Mesenchymal stem cell (in vitro differentiated cells and primary cell): ENCODE measurements around the gene CFAP58.

Source experiments
- DNase-seq: peaks from one replicate; pipeline ENCODE4 v3.0.0-alpha.2; 2013
- H2AFZ ChIP-seq: one replicate; pipeline ENCODE4 v1.6.1; 2013; ENCODE audit warnings: low read depth, mild to moderate bottlenecking, control low read depth, inconsistent platforms, low read length, moderate library complexity
- H2AK5ac ChIP-seq: 2 replicates; pipeline ENCODE4 v1.6.1; 2013; ENCODE audit warnings: low read length, moderate library complexity, mild to moderate bottlenecking, inconsistent platforms; ENCODE audit not compliant: severe bottlenecking
- H2BK120ac ChIP-seq: one replicate; pipeline ENCODE4 v1.6.1; 2013; ENCODE audit warnings: low read depth, mild to moderate bottlenecking, inconsistent platforms, low read length, moderate library complexity
- H2BK12ac ChIP-seq, 2 experiments: one replicate each; pipeline ENCODE4 v1.6.1; 2013; ENCODE audit warnings: inconsistent platforms in 2 of 2, low read length in 2 of 2, mild to moderate bottlenecking in 2 of 2, moderate library complexity in 2 of 2, control low read depth in 1 of 2
- H2BK15ac ChIP-seq: one replicate; pipeline ENCODE4 v1.6.1; 2013; ENCODE audit warnings: mild to moderate bottlenecking, low read depth, inconsistent platforms; ENCODE audit not compliant: poor library complexity, severe bottlenecking
- H2BK5ac ChIP-seq: 2 replicates; pipeline ENCODE4 v1.6.1; 2013; ENCODE audit warnings: low read depth, mild to moderate bottlenecking, low read length, control low read depth, inconsistent platforms; ENCODE audit not compliant: poor library complexity, severe bottlenecking
- H3K14ac ChIP-seq, 2 experiments: one replicate each; pipeline ENCODE4 v1.6.1; 2013; ENCODE audit warnings: inconsistent platforms in 2 of 2, low read length in 2 of 2, control low read depth in 1 of 2, mild to moderate bottlenecking in 1 of 2, moderate library complexity in 1 of 2
- H3K18ac ChIP-seq, 2 experiments: one replicate each; pipeline ENCODE4 v1.6.1; 2013; ENCODE audit warnings: inconsistent platforms in 2 of 2, low read length in 2 of 2, control low read depth in 1 of 2, low read depth in 1 of 2, mild to moderate bottlenecking in 1 of 2
- H3K23ac ChIP-seq, 2 experiments: one replicate each; pipeline ENCODE4 v1.6.1; 2013; ENCODE audit warnings: inconsistent platforms in 2 of 2, low read length in 2 of 2, mild to moderate bottlenecking in 2 of 2, moderate library complexity in 2 of 2, control low read depth in 1 of 2
- H3K27ac ChIP-seq: 2 replicates; pipeline ENCODE4 v1.5.1; 2013; ENCODE audit warnings: mild to moderate bottlenecking, moderate library complexity, low read length, control low read depth, inconsistent platforms; ENCODE audit not compliant: poor library complexity, severe bottlenecking
- H3K27me3 ChIP-seq, 2 experiments: 2 replicates each; pipeline versions ENCODE4 v1.6.1 to v1.7.0; 2013; ENCODE audit warnings: low read length in 2 of 2, mild to moderate bottlenecking in 2 of 2, moderate library complexity in 2 of 2, control low read depth in 1 of 2, inconsistent platforms in 1 of 2; ENCODE audit not compliant: control insufficient read depth in 1 of 2, insufficient read depth in 1 of 2
- H3K36me3 ChIP-seq, 2 experiments: 2 replicates each; pipeline versions ENCODE4 v1.6.1 to v1.7.0; 2013; ENCODE audit warnings: low read length in 2 of 2, control low read depth in 1 of 2, inconsistent platforms in 1 of 2, low read depth in 1 of 2, mild to moderate bottlenecking in 1 of 2; ENCODE audit not compliant: insufficient read depth in 2 of 2, control insufficient read depth in 1 of 2
- H3K4ac ChIP-seq, 2 experiments: one replicate each; pipeline ENCODE4 v1.6.1; 2013; ENCODE audit warnings: inconsistent platforms in 2 of 2, low read length in 2 of 2, mild to moderate bottlenecking in 2 of 2, moderate library complexity in 2 of 2, control low read depth in 1 of 2, low read depth in 1 of 2
- H3K4me1 ChIP-seq: 2 replicates; pipeline ENCODE4 v1.6.1; 2013; ENCODE audit warnings: low read depth, low read length, control low read depth; ENCODE audit not compliant: control insufficient read depth, insufficient read depth
- H3K4me2 ChIP-seq: 2 replicates; pipeline ENCODE4 v1.6.1; 2013; ENCODE audit warnings: low read length, mild to moderate bottlenecking, inconsistent platforms; ENCODE audit not compliant: poor library complexity, severe bottlenecking
- H3K4me3 ChIP-seq, 2 experiments: 2 replicates each; pipeline versions ENCODE4 v1.5.1 to v1.7.0; 2013; ENCODE audit warnings: low read length in 2 of 2, mild to moderate bottlenecking in 2 of 2, control low read depth in 1 of 2, low read depth in 1 of 2; ENCODE audit not compliant: insufficient read depth in 1 of 2
- H3K79me1 ChIP-seq: replicated peaks from 2 replicates; pipeline ENCODE4 v1.6.1; 2013; ENCODE audit warnings: mild to moderate bottlenecking, control low read depth, low read length, inconsistent platforms; ENCODE audit not compliant: poor library complexity, severe bottlenecking
- H3K9ac ChIP-seq: 2 replicates; pipeline ENCODE4 v1.7.0; 2013; ENCODE audit warnings: mild to moderate bottlenecking, low read length, moderate library complexity
- H3K9me3 ChIP-seq: 2 replicates; pipeline ENCODE4 v1.7.0; 2013; ENCODE audit warnings: mild to moderate bottlenecking, low read length; ENCODE audit not compliant: control insufficient read depth
- H4K8ac ChIP-seq: one replicate; pipeline ENCODE4 v1.6.1; 2013; ENCODE audit warnings: inconsistent platforms, mild to moderate bottlenecking, low read length, moderate library complexity
- H4K91ac ChIP-seq: one replicate; pipeline ENCODE4 v1.6.1; 2013; ENCODE audit warnings: mild to moderate bottlenecking, low read length, inconsistent platforms
- WGBS: methylation state at CpG from one replicate; pipeline ENCODE4 v1.1.7; 2013; ENCODE audit warnings: mixed read lengths; 5-methylcytosine and 5-hydroxymethylcytosine counted together

Gene CFAP58

GRCh38 chr10:104306897-104307296 is 46.7 kb upstream of the CFAP58 start:
- H3K4me1 ChIP-seq: peaks cover 7% of the 10 kb centered on the region
- H3K14ac ChIP-seq: no peak overlapping the region
- peak overlapping the region; percentile 18 for H4K91ac ChIP-seq
- peak overlapping the region; percentile 16 for H3K9ac ChIP-seq
- no peak for DNase-seq
- peak overlapping the region in 1 of 2 experiments; percentile 23 for H3K23ac ChIP-seq
- peak overlapping the region; percentile 50 for H4K8ac ChIP-seq
- H2BK120ac ChIP-seq: no peak overlapping the region
- H2BK15ac ChIP-seq: no peak overlapping the region
- H3K27me3 ChIP-seq: no peaks in the 10 kb centered on the region
- H2BK5ac ChIP-seq: no peak overlapping the region
- H3K4ac ChIP-seq: no peak overlapping the region
- peaks cover 18 to 39% of the 10 kb centered on the region in 2 experiments for H3K36me3 ChIP-seq
- H3K9me3 ChIP-seq: no peaks in the 10 kb centered on the region
- peaks cover 12% of the 10 kb centered on the region for H3K79me1 ChIP-seq
- WGBS: 82% methylated on average over 3 of the region's 3 CpGs
- H2AK5ac ChIP-seq: no peak overlapping the region
- H2BK12ac ChIP-seq: no peak overlapping the region
- H3K4me2 ChIP-seq: no peak overlapping the region
- H3K27ac ChIP-seq: no peak overlapping the region
- H3K18ac ChIP-seq: peak overlapping the region in 1 of 2 experiments; percentile 38
- no peak overlapping the region for H2AFZ ChIP-seq
- no peak overlapping the region for H3K4me3 ChIP-seq

- no peak for DNase-seq
- H3K4me3 ChIP-seq: no peak overlapping the region
- H2AK5ac ChIP-seq: no peak overlapping the region
- H3K4me2 ChIP-seq: no peak overlapping the region
- WGBS: 91% methylated on average over 9 of the region's 10 CpGs
- peak overlapping the region; percentile 41 for H3K9ac ChIP-seq
- H2BK5ac ChIP-seq: no peak overlapping the region
- H3K79me1 ChIP-seq: peaks cover 18% of the 10 kb centered on the region
- no peak overlapping the region for H2BK12ac ChIP-seq
- no peak overlapping the region for H3K27ac ChIP-seq
- H3K18ac ChIP-seq: no peak overlapping the region
- H3K14ac ChIP-seq: no peak overlapping the region
- H3K4ac ChIP-seq: no peak overlapping the region
- no peak overlapping the region for H2BK15ac ChIP-seq
- H2AFZ ChIP-seq: no peak overlapping the region
- H4K8ac ChIP-seq: no peak overlapping the region
- no peak overlapping the region for H3K23ac ChIP-seq
- H3K36me3 ChIP-seq: peaks cover 24 to 48% of the 10 kb centered on the region in 2 experiments
- H2BK120ac ChIP-seq: no peak overlapping the region
- no peaks in the 10 kb centered on the region for H3K9me3 ChIP-seq
- H3K4me1 ChIP-seq: peaks cover 7% of the 10 kb centered on the region
- H3K27me3 ChIP-seq: no peaks in the 10 kb centered on the region
- no peak overlapping the region for H4K91ac ChIP-seq
Observed at GRCh38 chr10:104307576-104308438, 45.8 kb upstream of the CFAP58 start.

- H3K9me3 ChIP-seq: no peaks in the 10 kb centered on the region
- H3K4me2 ChIP-seq: no peak overlapping the region
- no peak overlapping the region for H2AFZ ChIP-seq
- H3K23ac ChIP-seq: no peak overlapping the region
- H2AK5ac ChIP-seq: no peak overlapping the region
- H3K4ac ChIP-seq: no peak overlapping the region
- no peak overlapping the region for H3K4me3 ChIP-seq
- H3K79me1 ChIP-seq: peaks cover 25% of the 10 kb centered on the region
- H2BK15ac ChIP-seq: no peak overlapping the region
- H4K8ac ChIP-seq: no peak overlapping the region
- H3K27ac ChIP-seq: no peak overlapping the region
- no peak overlapping the region for H2BK5ac ChIP-seq
- 95% methylated on average over 4 of the region's 4 CpGs for WGBS
- no peak overlapping the region for H3K18ac ChIP-seq
- peak overlapping the region; percentile 41 for H3K9ac ChIP-seq
- no peak overlapping the region for H2BK12ac ChIP-seq
- H3K27me3 ChIP-seq: no peaks in the 10 kb centered on the region
- no peak overlapping the region for H3K14ac ChIP-seq
- no peak for DNase-seq
- H2BK120ac ChIP-seq: no peak overlapping the region
- peaks cover 31 to 55% of the 10 kb centered on the region in 2 experiments for H3K36me3 ChIP-seq
- H3K4me1 ChIP-seq: peaks cover 7% of the 10 kb centered on the region
- no peak overlapping the region for H4K91ac ChIP-seq
Observed at GRCh38 chr10:104308439-104308903, 45.2 kb upstream of the CFAP58 start.
